Testis (tissue), 3 donors: ENCODE measurements around the gene COX7A2L. TPM values are rescaled to one million over a fixed set of nuclear protein-coding genes. Genes with fewer than 3 reads are reported as not detected.
A peak's percentile ranks its signal among the peaks of the same experiment; 100 is the strongest.
"Not testable (repeated sequence)": the region's sequence is repeated elsewhere in the genome, so short reads cannot be mapped to it uniquely, and the experiment has no call there.

Experiments
- DNase-seq: peaks from one replicate; pipeline ENCODE4 v3.0.0-alpha.2; 2019
- H3K27ac ChIP-seq, 2 donors: fragments of 200-600 bp; sonication (generic); one replicate each; pipeline ENCODE4 v1.5.1; 2019
- H3K27me3 ChIP-seq: fragments of 200-600 bp; sonication (generic); one replicate; pipeline ENCODE4 v1.5.1; 2019
- H3K36me3 ChIP-seq: fragments of 200-600 bp; sonication (generic); one replicate; pipeline ENCODE4 v1.5.1; 2017; ENCODE audit warnings: low read depth; ENCODE audit errors: missing control alignments
- H3K4me1 ChIP-seq: fragments of 200-600 bp; sonication (generic); one replicate; pipeline ENCODE4 v1.5.1; 2019
- H3K4me3 ChIP-seq, 2 donors: fragments of 200-600 bp; sonication (generic); one replicate each; pipeline ENCODE4 v1.5.1; 2017 to 2019
- H3K9me3 ChIP-seq: fragments of 200-600 bp; sonication (generic); one replicate; pipeline ENCODE4 v1.5.1; 2017
- CTCF ChIP-seq, 3 experiments: fragments of 450-650 bp in 2 of 3; fragments of 200-600 bp in 1 of 3; sonication (generic) in 1 of 3; IDR thresholded peaks; one replicate each; pipeline ENCODE4 v1.5.1; 2016 to 2019; ENCODE audit warnings: antibody characterized with exemption in 3 of 3, mild to moderate bottlenecking in 2 of 3, moderate library complexity in 1 of 3
- POLR2A ChIP-seq: fragments of 450-650 bp; IDR thresholded peaks from one replicate; pipeline ENCODE4 v1.6.1; 2017; ENCODE audit warnings: antibody characterized with exemption, mild to moderate bottlenecking, moderate library complexity
- WGBS, 2 donors: methylation state at CpG; one replicate each; pipeline ENCODE4 v1.1.5; 2018; 5-methylcytosine and 5-hydroxymethylcytosine counted together
- intact Hi-C: fragments of 100-400 bp; cut with DNase I; formaldehyde crosslinking; loops from one replicate; pipeline ENCODE4 v1.15.1; 2023; ENCODE audit warnings: low total_unique reads
- polyA plus RNA-seq: library from polyadenylated mRNA; stranded (reverse); fragments of 350-450 nt; fragmentation: Illumina TruSeq; extraction: RNeasy Lipid Tissue Mini Kit (QIAGEN cat#74804); gene quantifications from one replicate; pipeline ENCODE4 v1.2.3, GENCODE V29; 2014; ENCODE audit warnings: low read depth, low replicate concordance; ENCODE audit not compliant: insufficient read depth
- total RNA-seq, 2 donors: library from RNA; depleted of rRNA; stranded (reverse); fragments of >200 nt; gene quantifications; one replicate each; pipeline ENCODE4 v1.2.3, GENCODE V29; 2016

COX7A2L gene
- total and polyA plus RNA-seq, 3 donors from 2014 or later: 134 to 143 (median 142) TPM

DNA sequence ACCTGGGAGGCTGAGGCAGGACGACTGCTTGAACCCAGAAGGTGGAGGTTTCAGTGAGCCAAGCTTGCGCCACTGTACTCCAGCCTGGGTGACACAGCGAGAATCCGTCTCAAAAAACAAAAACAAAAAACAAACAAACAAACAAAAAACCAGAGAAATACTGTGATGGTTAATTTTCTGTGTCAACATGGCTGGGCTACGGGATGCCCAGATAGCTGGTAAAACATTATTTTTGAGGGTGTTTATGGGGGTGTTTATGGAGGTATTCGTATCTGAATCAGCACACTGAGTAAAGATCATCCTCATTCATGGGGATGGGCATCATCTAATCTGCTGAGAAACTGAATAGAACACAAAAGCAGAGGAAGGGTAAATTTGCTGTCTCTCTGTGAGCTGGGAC is 40.8 kb upstream of the COX7A2L start:
- 94 to 96% methylated on average over 6 of the region's 6 CpGs for WGBS, 2 donors
- H3K27ac ChIP-seq: no peak overlapping the region
- H3K36me3 ChIP-seq: no peaks in the 10 kb centered on the region
- H3K4me3 ChIP-seq: no peak overlapping the region
- intact Hi-C loops: no loop called here
- H3K9me3 ChIP-seq: no peaks in the 10 kb centered on the region
- H3K4me1 ChIP-seq: no peaks in the 10 kb centered on the region
- no peak for TF ChIP-seq POLR2A
- DNase-seq: no peak
- no peaks in the 10 kb centered on the region for H3K27me3 ChIP-seq

DNA sequence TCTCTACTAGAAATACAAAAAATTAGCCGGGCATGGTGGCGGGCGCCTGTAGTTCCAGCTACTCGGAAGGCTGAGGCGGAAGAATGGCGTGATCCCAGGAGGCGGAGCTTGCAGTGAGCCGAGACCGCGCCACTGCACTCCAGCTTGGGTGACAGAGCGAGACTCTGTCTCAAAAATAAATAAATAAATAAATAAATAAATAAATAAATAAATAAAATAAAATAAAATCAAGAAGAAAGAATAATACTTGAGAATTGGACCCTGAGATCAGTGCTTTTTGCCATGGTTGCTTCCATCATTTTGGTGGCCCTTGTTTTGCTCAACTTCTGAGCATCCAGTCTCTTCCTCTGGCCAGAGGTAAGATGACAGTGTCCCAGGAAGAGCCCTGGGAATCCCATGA is 37.0 kb upstream of the COX7A2L start:
- H3K4me3 ChIP-seq, H3K27me3 ChIP-seq, intact Hi-C loops, H3K4me1 ChIP-seq, H3K9me3 ChIP-seq, H3K27ac ChIP-seq, H3K36me3 ChIP-seq, DNase-seq: not testable (repeated sequence)
- WGBS, 2 donors: 57 to 86% methylated on average over 11 of the region's 11 CpGs

DNA sequence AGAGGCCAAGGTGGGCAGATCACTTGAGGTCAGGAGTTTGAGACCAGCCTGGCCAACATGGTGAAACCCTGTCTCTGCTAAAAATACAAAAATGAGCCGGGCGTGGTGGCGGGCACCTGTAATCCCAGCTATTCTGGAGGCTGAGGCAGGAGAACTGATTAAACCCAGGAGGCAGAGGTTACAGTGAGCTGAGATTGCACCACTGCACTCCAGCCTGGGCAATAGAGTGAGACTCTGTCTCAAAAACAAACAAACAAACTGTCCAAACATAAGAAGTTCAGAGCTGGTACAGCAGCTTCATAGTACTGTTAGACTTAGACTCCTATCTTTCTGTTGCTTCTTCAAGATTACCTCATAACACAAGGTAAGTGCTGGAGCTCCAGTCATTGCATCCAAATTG is 32.3 kb upstream of the COX7A2L start:
- H3K4me3 ChIP-seq, DNase-seq, H3K27ac ChIP-seq, H3K9me3 ChIP-seq, H3K36me3 ChIP-seq, intact Hi-C loops, H3K4me1 ChIP-seq, H3K27me3 ChIP-seq: not testable (repeated sequence)
- 89 to 96% methylated on average over 3 of the region's 3 CpGs for WGBS, 2 donors

GRCh38 chr2:42392191-42392590 is 31.2 kb upstream of the COX7A2L start:
- Histone ChIP-seq H3K9me3 (no peaks in the 10 kb centered on the region), H3K36me3 (no peaks in the 10 kb centered on the region), H3K4me3 (no peak overlapping the region), H3K27ac (no peak overlapping the region), H3K27me3 (no peaks in the 10 kb centered on the region), H3K4me1 (no peaks in the 10 kb centered on the region)
- intact Hi-C loops: no loop called here
- DNase-seq: no peak
- WGBS, 2 donors: 100% methylated on average over 1 of the region's 1 CpG
- TF ChIP-seq CTCF (IDR thresholded peaks at IDR 0.05) (no peak), POLR2A (no peak)

- TF ChIP-seq POLR2A: no peak
- no peak for TF ChIP-seq CTCF (IDR thresholded peaks at IDR 0.05)
- no peaks in the 10 kb centered on the region for H3K27me3 ChIP-seq
- H3K4me1 ChIP-seq: peaks cover 2% of the 10 kb centered on the region
- peak overlapping the region in 1 of 2 donors; percentile 42 for H3K27ac ChIP-seq
- H3K9me3 ChIP-seq: no peaks in the 10 kb centered on the region
- DNase-seq: no peak
- no peak overlapping the region for H3K4me3 ChIP-seq
- H3K36me3 ChIP-seq: no peaks in the 10 kb centered on the region
- intact Hi-C loops: no loop called here
- 50 to 54% methylated on average over 5 of the region's 5 CpGs for WGBS, 2 donors
These were observed 29.5 kb upstream of the COX7A2L start for GRCh38 chr2:42390401-42390969.

GRCh38 chr2:42386682-42387081 is 25.7 kb upstream of the COX7A2L start:
- Histone ChIP-seq H3K27ac (no peak overlapping the region), H3K9me3 (no peaks in the 10 kb centered on the region), H3K4me3 (no peak overlapping the region), H3K36me3 (no peaks in the 10 kb centered on the region), H3K4me1 (peaks cover 18% of the 10 kb centered on the region), H3K27me3 (no peaks in the 10 kb centered on the region)
- intact Hi-C loops: no loop called here
- WGBS, 2 donors: 92 to 98% methylated on average over 5 of the region's 5 CpGs
- DNase-seq: no peak
- TF ChIP-seq CTCF (IDR thresholded peaks at IDR 0.05) (peak in 2 of 3 experiments; percentile 13 to 28), POLR2A (no peak)
